Thoracic aorta (tissue), 2 donors: Measurements from ENCODE around the gene BAZ2B. TPM values are rescaled to one million over a fixed set of nuclear protein-coding genes. Genes with fewer than 3 reads are reported as not detected.

ENCODE experiments used
- ATAC-seq: fragments of 150-250 bp; one replicate; pipeline ENCODE4 v1.8.0; 2017; ENCODE audit warnings: low read depth; ENCODE audit not compliant: insufficient number of reproducible peaks, low FRiP score
- DNase-seq: peaks from one replicate; pipeline ENCODE4 v3.0.0-alpha.2; 2020; ENCODE audit warnings: low spot score
- H3K27ac ChIP-seq, 2 donors: fragments of 200-600 bp; sonication (generic); 1 replicate in 1 of 2; 2 replicates in 1 of 2; pipeline ENCODE4 v1.5.1; 2016; ENCODE audit warnings: mild to moderate bottlenecking in 2 of 2, moderate library complexity in 2 of 2
- H3K27me3 ChIP-seq: fragments of 200-600 bp; sonication (generic); replicated peaks from 2 replicates; pipeline ENCODE4 v1.6.0; 2016; ENCODE audit warnings: mild to moderate bottlenecking; ENCODE audit not compliant: insufficient read depth
- H3K36me3 ChIP-seq: fragments of 200-600 bp; sonication (generic); one replicate; pipeline ENCODE4 v1.5.1; 2016
- H3K4me1 ChIP-seq, 2 donors: fragments of 200-600 bp; sonication (generic); 1 replicate in 1 of 2; 2 replicates in 1 of 2; pipeline versions ENCODE4 v1.5.1 to v1.6.0; 2016; ENCODE audit warnings: low read depth in 2 of 2, mild to moderate bottlenecking in 1 of 2; ENCODE audit not compliant: control insufficient read depth in 1 of 2
- H3K4me3 ChIP-seq: fragments of 200-600 bp; sonication (generic); 2 replicates; pipeline ENCODE4 v1.5.1; 2016; ENCODE audit warnings: mild to moderate bottlenecking
- H3K9me3 ChIP-seq: fragments of 200-600 bp; sonication (generic); 2 replicates; pipeline ENCODE4 v1.5.1; 2016
- total RNA-seq, 2 donors: library from RNA; depleted of rRNA; stranded (reverse); fragments of >200 nt; gene quantifications; one replicate each; pipeline versions ENCODE4 v1.1.0 to v1.2.3, GENCODE V29; 2016
- TF ChIP-seq, protein P1 (sequence below): fragments of 200-600 bp; sonication (generic); IDR thresholded peaks from one replicate; pipeline ENCODE4 v1.5.1; 2019; ENCODE audit warnings: antibody characterized with exemption

Gene BAZ2B
- total RNA-seq, 2 donors from 2014 or later, result 73.8 to 147 TPM

DNA sequence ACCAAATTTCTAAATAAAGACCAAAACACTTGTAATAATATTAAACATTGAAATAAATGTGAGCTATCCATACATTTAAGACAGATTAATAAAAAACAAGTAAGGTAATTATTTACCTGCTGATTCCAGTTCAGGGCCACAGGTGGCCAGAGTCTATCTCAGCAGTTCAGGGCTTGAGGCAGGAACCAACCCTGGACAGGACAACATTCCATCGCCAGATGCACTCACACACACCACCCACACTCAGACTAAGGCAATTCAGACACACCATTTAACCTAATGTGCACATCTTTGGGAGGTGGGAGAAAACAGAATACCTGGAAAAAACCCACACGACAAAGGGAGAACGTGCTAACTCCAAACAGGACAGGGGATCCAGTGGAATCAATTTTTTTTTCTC lies 315.8 kb downstream of the BAZ2B start:
- Histone ChIP-seq H3K36me3 (no peaks in the 10 kb centered on the region), H3K27ac (no peak overlapping the region)

DNA sequence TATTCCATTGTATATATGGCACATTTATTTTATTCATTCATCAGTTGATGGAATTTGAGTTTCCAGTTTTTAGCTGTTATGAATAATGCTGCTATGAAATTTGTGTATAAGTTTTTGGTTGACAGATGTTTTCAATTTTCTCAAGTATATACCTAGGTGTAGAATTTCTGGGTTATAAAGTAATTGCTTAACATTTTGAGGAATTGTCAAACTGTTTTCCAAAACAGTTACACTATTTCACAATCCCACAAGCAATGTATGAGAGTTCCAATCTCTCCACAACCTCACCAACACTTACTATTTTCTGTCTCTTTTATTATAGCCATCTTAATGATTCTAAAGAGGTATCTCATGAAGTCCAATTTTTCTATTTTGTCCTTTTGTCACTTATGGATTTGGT lies 317.4 kb downstream of the BAZ2B start:
- H3K4me1 ChIP-seq, result no peaks in the 10 kb centered on the region
- TF ChIP-seq, protein P1, sequence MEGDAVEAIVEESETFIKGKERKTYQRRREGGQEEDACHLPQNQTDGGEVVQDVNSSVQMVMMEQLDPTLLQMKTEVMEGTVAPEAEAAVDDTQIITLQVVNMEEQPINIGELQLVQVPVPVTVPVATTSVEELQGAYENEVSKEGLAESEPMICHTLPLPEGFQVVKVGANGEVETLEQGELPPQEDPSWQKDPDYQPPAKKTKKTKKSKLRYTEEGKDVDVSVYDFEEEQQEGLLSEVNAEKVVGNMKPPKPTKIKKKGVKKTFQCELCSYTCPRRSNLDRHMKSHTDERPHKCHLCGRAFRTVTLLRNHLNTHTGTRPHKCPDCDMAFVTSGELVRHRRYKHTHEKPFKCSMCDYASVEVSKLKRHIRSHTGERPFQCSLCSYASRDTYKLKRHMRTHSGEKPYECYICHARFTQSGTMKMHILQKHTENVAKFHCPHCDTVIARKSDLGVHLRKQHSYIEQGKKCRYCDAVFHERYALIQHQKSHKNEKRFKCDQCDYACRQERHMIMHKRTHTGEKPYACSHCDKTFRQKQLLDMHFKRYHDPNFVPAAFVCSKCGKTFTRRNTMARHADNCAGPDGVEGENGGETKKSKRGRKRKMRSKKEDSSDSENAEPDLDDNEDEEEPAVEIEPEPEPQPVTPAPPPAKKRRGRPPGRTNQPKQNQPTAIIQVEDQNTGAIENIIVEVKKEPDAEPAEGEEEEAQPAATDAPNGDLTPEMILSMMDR, result no peak
- H3K27me3 ChIP-seq, result no peaks in the 10 kb centered on the region
- no peak overlapping the region for H3K4me3 ChIP-seq
- no peak for ATAC-seq
- H3K27ac ChIP-seq, result no peak overlapping the region
- no peaks in the 10 kb centered on the region for H3K36me3 ChIP-seq
- H3K9me3 ChIP-seq, result no peaks in the 10 kb centered on the region
- no peak for DNase-seq

More for the DNA sequence above, 315.8 kb downstream of the BAZ2B start:
- no peak for DNase-seq
- Histone ChIP-seq H3K4me1 (no peaks in the 10 kb centered on the region), H3K9me3 (no peaks in the 10 kb centered on the region), H3K27me3 (no peaks in the 10 kb centered on the region), H3K4me3 (no peak overlapping the region)
- TF ChIP-seq, protein P1, result no peak
- no peak for ATAC-seq

DNA sequence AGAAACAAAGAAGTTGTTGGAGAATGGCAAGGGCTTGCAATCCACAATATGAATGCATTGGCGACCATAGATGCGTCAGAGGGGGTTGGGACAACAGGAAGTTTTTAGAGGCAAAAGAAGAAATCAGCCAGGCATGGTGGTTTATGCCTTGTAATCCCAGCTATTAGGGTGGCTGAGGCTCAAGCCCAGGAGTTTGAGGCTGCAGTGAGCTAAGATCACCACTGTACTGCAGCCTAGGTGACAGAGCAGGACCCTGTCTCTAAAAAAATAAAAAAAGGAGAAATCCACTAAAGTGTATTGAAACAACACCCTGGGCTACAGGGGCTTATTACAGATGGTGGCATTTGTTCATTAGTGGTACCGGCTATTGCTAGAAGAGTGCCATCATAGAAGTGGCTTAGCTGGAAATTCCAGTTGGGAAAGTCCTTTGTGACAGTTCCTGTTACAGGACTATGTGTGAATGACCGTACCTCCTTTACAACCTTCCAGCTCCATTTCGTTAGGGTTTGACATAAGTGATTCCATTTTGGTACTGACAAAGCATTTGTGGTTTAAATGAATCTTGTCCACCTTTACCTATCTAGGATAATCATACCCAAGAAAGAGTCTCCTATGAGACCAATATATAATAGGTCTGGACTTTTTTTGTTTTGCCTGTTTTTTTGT lies 319.2 kb downstream of the BAZ2B start:
- TF ChIP-seq, protein P1, result no peak
- no peaks in the 10 kb centered on the region for H3K9me3 ChIP-seq
- H3K27ac ChIP-seq, result no peak overlapping the region
- H3K36me3 ChIP-seq, result no peaks in the 10 kb centered on the region
- ATAC-seq, result no peak
- no peaks in the 10 kb centered on the region for H3K27me3 ChIP-seq
- H3K4me3 ChIP-seq, result no peak overlapping the region
- no peak for DNase-seq
- H3K4me1 ChIP-seq, result no peaks in the 10 kb centered on the region

DNA sequence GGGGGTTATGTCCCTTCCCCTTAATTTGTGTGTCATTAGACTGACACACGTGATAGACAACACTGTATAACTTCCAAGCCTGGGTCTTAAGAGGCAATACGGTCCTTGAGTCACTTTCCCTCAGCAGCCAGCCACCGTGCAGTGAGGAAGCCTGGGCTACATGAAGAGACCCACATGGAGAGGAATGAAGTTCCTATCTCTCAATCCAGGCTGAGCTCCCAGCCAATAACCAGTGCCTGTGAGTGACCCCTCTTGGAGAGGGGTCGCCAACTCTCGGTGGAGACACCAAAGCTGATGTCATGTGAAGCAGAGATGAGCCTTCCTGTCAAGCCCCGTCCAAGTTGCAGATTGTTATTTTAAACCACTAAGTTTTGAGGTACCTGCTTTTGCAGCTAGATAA lies 324.2 kb downstream of the BAZ2B start:
- Histone ChIP-seq H3K27ac (no peak overlapping the region), H3K4me1 (peaks cover 2 to 4% of the 10 kb centered on the region in 2 donors), H3K9me3 (no peaks in the 10 kb centered on the region), H3K4me3 (no peak overlapping the region), H3K27me3 (no peaks in the 10 kb centered on the region), H3K36me3 (no peaks in the 10 kb centered on the region)
- DNase-seq, result no peak
- ATAC-seq, result no peak
- TF ChIP-seq, protein P1, result no peak

GRCh38 chr2:159290289-159290907 lies 325.9 kb downstream of the BAZ2B start:
- Histone ChIP-seq H3K9me3 (no peaks in the 10 kb centered on the region), H3K27ac (no peak overlapping the region), H3K27me3 (no peaks in the 10 kb centered on the region), H3K4me3 (no peak overlapping the region), H3K4me1 (peaks cover 6 to 9% of the 10 kb centered on the region in 2 donors), H3K36me3 (no peaks in the 10 kb centered on the region)
- TF ChIP-seq, protein P1, result no peak
- DNase-seq (no peak), ATAC-seq (no peak)
